ENCODE results near the gene RPL13.

DNA sequence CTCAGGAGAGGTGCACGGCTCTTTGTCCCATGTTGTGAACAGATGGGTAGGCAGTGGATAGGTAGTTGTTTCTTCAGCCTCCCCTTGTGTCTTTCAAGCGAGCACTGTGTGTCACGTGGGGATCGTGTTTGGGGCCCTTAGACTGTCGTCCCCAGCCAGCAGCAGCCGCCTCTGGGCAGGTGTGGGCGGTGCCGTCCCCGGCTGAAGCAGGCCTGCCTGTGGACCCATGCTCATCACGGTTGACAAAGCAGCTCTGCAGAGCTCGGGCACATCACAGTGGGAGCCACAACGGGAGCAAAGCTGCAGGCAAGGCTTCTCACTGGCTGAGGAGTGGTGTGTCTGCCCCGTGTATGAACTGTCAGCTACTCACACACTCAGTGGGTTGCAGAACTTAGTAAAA is 4.7 kb upstream of the RPL13 start:
- TF ChIP-seq MYB (IDR thresholded peaks at IDR 0.05; ENCODE audit: borderline replicate concordance, low read depth, low read length) (no peak), CHD2 (IDR thresholded peaks at IDR 0.05; ENCODE audit: borderline replicate concordance, low read depth, low read length) (no peak), HDAC2 (IDR thresholded peaks at IDR 0.05) (no peak), POLR2A (IDR thresholded peaks at IDR 0.05; ENCODE audit: low read depth, low read length) (no peak), GABPA (IDR thresholded peaks at IDR 0.05; ENCODE audit: low read depth) (no peak), YBX1 (IDR thresholded peaks at IDR 0.05) (no peak), YY1 (IDR thresholded peaks at IDR 0.05; ENCODE audit: low read depth, low read length) (no peak), SP1 (IDR thresholded peaks at IDR 0.05; ENCODE audit: low read depth, low read length) (no peak), CBFB (IDR thresholded peaks at IDR 0.05; ENCODE audit: low read depth) (no peak), MEF2A (IDR thresholded peaks at IDR 0.05; ENCODE audit: insufficient read depth, low read depth, low read length) (no peak)
- TF ChIP-seq, protein P1, sequence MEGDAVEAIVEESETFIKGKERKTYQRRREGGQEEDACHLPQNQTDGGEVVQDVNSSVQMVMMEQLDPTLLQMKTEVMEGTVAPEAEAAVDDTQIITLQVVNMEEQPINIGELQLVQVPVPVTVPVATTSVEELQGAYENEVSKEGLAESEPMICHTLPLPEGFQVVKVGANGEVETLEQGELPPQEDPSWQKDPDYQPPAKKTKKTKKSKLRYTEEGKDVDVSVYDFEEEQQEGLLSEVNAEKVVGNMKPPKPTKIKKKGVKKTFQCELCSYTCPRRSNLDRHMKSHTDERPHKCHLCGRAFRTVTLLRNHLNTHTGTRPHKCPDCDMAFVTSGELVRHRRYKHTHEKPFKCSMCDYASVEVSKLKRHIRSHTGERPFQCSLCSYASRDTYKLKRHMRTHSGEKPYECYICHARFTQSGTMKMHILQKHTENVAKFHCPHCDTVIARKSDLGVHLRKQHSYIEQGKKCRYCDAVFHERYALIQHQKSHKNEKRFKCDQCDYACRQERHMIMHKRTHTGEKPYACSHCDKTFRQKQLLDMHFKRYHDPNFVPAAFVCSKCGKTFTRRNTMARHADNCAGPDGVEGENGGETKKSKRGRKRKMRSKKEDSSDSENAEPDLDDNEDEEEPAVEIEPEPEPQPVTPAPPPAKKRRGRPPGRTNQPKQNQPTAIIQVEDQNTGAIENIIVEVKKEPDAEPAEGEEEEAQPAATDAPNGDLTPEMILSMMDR (IDR thresholded peaks at IDR 0.05 in 2 of 3, conservative IDR thresholded peaks at IDR 0.05 in 1 of 3; ENCODE audit: control insufficient read depth in 2 of 3, extremely low read depth in 1 of 3, insufficient read depth in 1 of 3, low read depth in 3 of 3, low read length in 3 of 3), result no peak
- TF ChIP-seq, protein P2, sequence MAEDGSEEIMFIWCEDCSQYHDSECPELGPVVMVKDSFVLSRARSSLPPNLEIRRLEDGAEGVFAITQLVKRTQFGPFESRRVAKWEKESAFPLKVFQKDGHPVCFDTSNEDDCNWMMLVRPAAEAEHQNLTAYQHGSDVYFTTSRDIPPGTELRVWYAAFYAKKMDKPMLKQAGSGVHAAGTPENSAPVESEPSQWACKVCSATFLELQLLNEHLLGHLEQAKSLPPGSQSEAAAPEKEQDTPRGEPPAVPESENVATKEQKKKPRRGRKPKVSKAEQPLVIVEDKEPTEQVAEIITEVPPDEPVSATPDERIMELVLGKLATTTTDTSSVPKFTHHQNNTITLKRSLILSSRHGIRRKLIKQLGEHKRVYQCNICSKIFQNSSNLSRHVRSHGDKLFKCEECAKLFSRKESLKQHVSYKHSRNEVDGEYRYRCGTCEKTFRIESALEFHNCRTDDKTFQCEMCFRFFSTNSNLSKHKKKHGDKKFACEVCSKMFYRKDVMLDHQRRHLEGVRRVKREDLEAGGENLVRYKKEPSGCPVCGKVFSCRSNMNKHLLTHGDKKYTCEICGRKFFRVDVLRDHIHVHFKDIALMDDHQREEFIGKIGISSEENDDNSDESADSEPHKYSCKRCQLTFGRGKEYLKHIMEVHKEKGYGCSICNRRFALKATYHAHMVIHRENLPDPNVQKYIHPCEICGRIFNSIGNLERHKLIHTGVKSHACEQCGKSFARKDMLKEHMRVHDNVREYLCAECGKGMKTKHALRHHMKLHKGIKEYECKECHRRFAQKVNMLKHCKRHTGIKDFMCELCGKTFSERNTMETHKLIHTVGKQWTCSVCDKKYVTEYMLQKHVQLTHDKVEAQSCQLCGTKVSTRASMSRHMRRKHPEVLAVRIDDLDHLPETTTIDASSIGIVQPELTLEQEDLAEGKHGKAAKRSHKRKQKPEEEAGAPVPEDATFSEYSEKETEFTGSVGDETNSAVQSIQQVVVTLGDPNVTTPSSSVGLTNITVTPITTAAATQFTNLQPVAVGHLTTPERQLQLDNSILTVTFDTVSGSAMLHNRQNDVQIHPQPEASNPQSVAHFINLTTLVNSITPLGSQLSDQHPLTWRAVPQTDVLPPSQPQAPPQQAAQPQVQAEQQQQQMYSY (CRISPR knock-in tag; IDR thresholded peaks at IDR 0.05), result no peak
- TF ChIP-seq, protein P3, sequence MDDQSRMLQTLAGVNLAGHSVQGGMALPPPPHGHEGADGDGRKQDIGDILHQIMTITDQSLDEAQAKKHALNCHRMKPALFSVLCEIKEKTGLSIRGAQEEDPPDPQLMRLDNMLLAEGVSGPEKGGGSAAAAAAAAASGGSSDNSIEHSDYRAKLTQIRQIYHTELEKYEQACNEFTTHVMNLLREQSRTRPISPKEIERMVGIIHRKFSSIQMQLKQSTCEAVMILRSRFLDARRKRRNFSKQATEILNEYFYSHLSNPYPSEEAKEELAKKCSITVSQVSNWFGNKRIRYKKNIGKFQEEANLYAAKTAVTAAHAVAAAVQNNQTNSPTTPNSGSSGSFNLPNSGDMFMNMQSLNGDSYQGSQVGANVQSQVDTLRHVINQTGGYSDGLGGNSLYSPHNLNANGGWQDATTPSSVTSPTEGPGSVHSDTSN (IDR thresholded peaks at IDR 0.05; ENCODE audit: insufficient replicate concordance, low read depth, low read length), result no peak
- TF ChIP-seq, protein P4, sequence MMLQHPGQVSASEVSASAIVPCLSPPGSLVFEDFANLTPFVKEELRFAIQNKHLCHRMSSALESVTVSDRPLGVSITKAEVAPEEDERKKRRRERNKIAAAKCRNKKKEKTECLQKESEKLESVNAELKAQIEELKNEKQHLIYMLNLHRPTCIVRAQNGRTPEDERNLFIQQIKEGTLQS (IDR thresholded peaks at IDR 0.05; ENCODE audit: borderline replicate concordance, extremely low read depth, low read depth, low read length), result no peak
